Ectodermal cell (in vitro differentiated cells): ENCODE measurements around the gene NEXN.

Source experiments
- H3K27ac ChIP-seq: 2 replicates; pipeline ENCODE4 v1.7.0; 2013; ENCODE audit warnings: mild to moderate bottlenecking, low read depth, low read length; ENCODE audit not compliant: insufficient read depth, poor library complexity, severe bottlenecking
- H3K27me3 ChIP-seq: 2 replicates; pipeline ENCODE4 v1.7.0; 2013; ENCODE audit warnings: mild to moderate bottlenecking, low read length; ENCODE audit not compliant: insufficient read depth, control insufficient read depth, poor library complexity, severe bottlenecking
- H3K36me3 ChIP-seq: one replicate; pipeline ENCODE4 v1.7.0; 2013; ENCODE audit warnings: low read length; ENCODE audit not compliant: control insufficient read depth, insufficient read depth
- H3K4me1 ChIP-seq: one replicate; pipeline ENCODE4 v1.7.0; 2013; ENCODE audit warnings: low read length; ENCODE audit not compliant: control insufficient read depth, insufficient read depth
- H3K4me3 ChIP-seq: 2 replicates; pipeline ENCODE4 v1.7.0; 2013; ENCODE audit warnings: low read depth, low read length, control low read depth; ENCODE audit not compliant: insufficient read depth
- H3K9me3 ChIP-seq: 2 replicates; pipeline ENCODE4 v1.7.0; 2013; ENCODE audit warnings: mild to moderate bottlenecking, low read length, moderate library complexity; ENCODE audit not compliant: control insufficient read depth
- WGBS, 2 experiments: methylation state at CpG; one replicate each; pipeline ENCODE4 v1.1.7; 2013; ENCODE audit warnings: missing lambda C conversion rate in 2 of 2; 5-methylcytosine and 5-hydroxymethylcytosine counted together

NEXN gene

GRCh38 chr1:77929806-77930205 lies 41.4 kb downstream of the NEXN start:
- whole genome bisulfite sequencing, 2 experiments: 96 to 98% methylated on average over 2 of the region's 2 CpGs
- Histone ChIP-seq H3K27ac (no peak overlapping the region), H3K36me3 (no peaks in the 10 kb centered on the region), H3K27me3 (no peaks in the 10 kb centered on the region), H3K9me3 (no peaks in the 10 kb centered on the region), H3K4me1 (no peaks in the 10 kb centered on the region), H3K4me3 (no peak overlapping the region)

GRCh38 chr1:77938651-77939050 lies 50.2 kb downstream of the NEXN start:
- Histone ChIP-seq H3K27ac (no peak overlapping the region), H3K4me3 (no peak overlapping the region), H3K36me3 (no peaks in the 10 kb centered on the region), H3K27me3 (no peaks in the 10 kb centered on the region), H3K9me3 (no peaks in the 10 kb centered on the region), H3K4me1 (no peaks in the 10 kb centered on the region)

- Histone ChIP-seq H3K4me1 (no peaks in the 10 kb centered on the region), H3K36me3 (peaks cover 4% of the 10 kb centered on the region), H3K4me3 (no peak overlapping the region), H3K9me3 (no peaks in the 10 kb centered on the region), H3K27me3 (no peaks in the 10 kb centered on the region), H3K27ac (no peak overlapping the region)
- WGBS, 2 experiments: 88 to 96% methylated on average over 4 of the region's 4 CpGs
Observed at GRCh38 chr1:77940921-77941570, 52.6 kb downstream of the NEXN start.

- Histone ChIP-seq H3K9me3 (no peaks in the 10 kb centered on the region), H3K4me1 (no peaks in the 10 kb centered on the region), H3K27me3 (no peaks in the 10 kb centered on the region), H3K27ac (no peak overlapping the region), H3K4me3 (no peak overlapping the region), H3K36me3 (peaks cover 8% of the 10 kb centered on the region)
- WGBS, 2 experiments: 98 to 99% methylated on average over 2 to 3 of the region's 4 CpGs
Observed at GRCh38 chr1:77942400-77943140, 54.1 kb downstream of the NEXN start.

- H3K4me1 ChIP-seq: no peaks in the 10 kb centered on the region
- H3K27me3 ChIP-seq: no peaks in the 10 kb centered on the region
- no peak overlapping the region for H3K27ac ChIP-seq
- no peaks in the 10 kb centered on the region for H3K9me3 ChIP-seq
- no peak overlapping the region for H3K4me3 ChIP-seq
- WGBS, 2 experiments: 96 to 98% methylated on average over 2 of the region's 2 CpGs
- H3K36me3 ChIP-seq: peaks cover 23% of the 10 kb centered on the region
Observed at GRCh38 chr1:77945345-77945744, 56.9 kb downstream of the NEXN start.

GRCh38 chr1:77948841-77949424 lies 60.5 kb downstream of the NEXN start:
- Histone ChIP-seq H3K4me3 (no peak overlapping the region), H3K27ac (no peak overlapping the region), H3K9me3 (no peaks in the 10 kb centered on the region), H3K27me3 (no peaks in the 10 kb centered on the region), H3K36me3 (peaks cover 38% of the 10 kb centered on the region), H3K4me1 (no peaks in the 10 kb centered on the region)
- 62 to 87% methylated on average over 1 to 2 of the region's 2 CpGs for WGBS, 2 experiments

GRCh38 chr1:77950873-77951272 lies 62.4 kb downstream of the NEXN start:
- no peaks in the 10 kb centered on the region for H3K4me1 ChIP-seq
- H3K27ac ChIP-seq: no peak overlapping the region
- H3K36me3 ChIP-seq: peaks cover 52% of the 10 kb centered on the region
- no peaks in the 10 kb centered on the region for H3K9me3 ChIP-seq
- H3K27me3 ChIP-seq: no peaks in the 10 kb centered on the region
- no peak overlapping the region for H3K4me3 ChIP-seq

GRCh38 chr1:77951328-77951727 lies 62.9 kb downstream of the NEXN start:
- H3K4me1 ChIP-seq: no peaks in the 10 kb centered on the region
- no peak overlapping the region for H3K4me3 ChIP-seq
- H3K9me3 ChIP-seq: no peaks in the 10 kb centered on the region
- 89 to 100% methylated on average over 1 of the region's 1 CpG for WGBS, 2 experiments
- no peak overlapping the region for H3K27ac ChIP-seq
- no peaks in the 10 kb centered on the region for H3K27me3 ChIP-seq
- H3K36me3 ChIP-seq: peaks cover 56% of the 10 kb centered on the region

- no peak overlapping the region for H3K27ac ChIP-seq
- peaks cover 63% of the 10 kb centered on the region for H3K36me3 ChIP-seq
- no peaks in the 10 kb centered on the region for H3K4me1 ChIP-seq
- no peak overlapping the region for H3K4me3 ChIP-seq
- H3K9me3 ChIP-seq: no peaks in the 10 kb centered on the region
- H3K27me3 ChIP-seq: no peaks in the 10 kb centered on the region
- 81 to 91% methylated on average over 3 of the region's 3 CpGs for WGBS, 2 experiments
Observed at GRCh38 chr1:77953907-77954306, 65.5 kb downstream of the NEXN start.

- peaks cover 63% of the 10 kb centered on the region for H3K36me3 ChIP-seq
- H3K27me3 ChIP-seq: no peaks in the 10 kb centered on the region
- 100% methylated on average over 2 of the region's 2 CpGs for WGBS, 2 experiments
- no peaks in the 10 kb centered on the region for H3K4me1 ChIP-seq
- H3K9me3 ChIP-seq: no peaks in the 10 kb centered on the region
- no peak overlapping the region for H3K4me3 ChIP-seq
- no peak overlapping the region for H3K27ac ChIP-seq
Observed at GRCh38 chr1:77954521-77954920, 66.1 kb downstream of the NEXN start.
